H1 (cell line): ENCODE results near the gene PDE4D. TPM values are rescaled to one million over a fixed set of nuclear protein-coding genes. Genes with fewer than 3 reads are reported as not detected.

Experiments
- CTCF ChIA-PET: fragments of 300-600 bp; sonication (Branson Sonifier 250); formaldehyde crosslinking; loops from one replicate; lab custom pipeline; 2021; ENCODE audit not compliant: partially characterized antibody; lab: Charles Lee
- POLR2A ChIA-PET: fragments of 300-600 bp; sonication (Branson Sonifier 250); formaldehyde crosslinking; loops from one replicate; lab custom pipeline; 2021; ENCODE audit warnings: inconsistent platforms; ENCODE audit not compliant: partially characterized antibody; lab: Charles Lee
- DNase-seq, 2 experiments: peaks; one replicate each; pipeline versions ENCODE4 v3.0.0 to v3.0.0-alpha.2; 2010 to 2022; ENCODE audit warnings: low spot score in 2 of 2, low read depth in 1 of 2, mixed read lengths in 1 of 2
- FAIRE-seq: peaks from 2 replicates; lab custom pipeline; 2011; peaks lifted over from hg19 to GRCh38; lab: Jason Lieb, UNC
- H2AFZ ChIP-seq: 2 replicates; pipeline ENCODE4 v1.8.1; 2012; ENCODE audit warnings: low read length, inconsistent platforms
- H2AK5ac ChIP-seq: 2 replicates; pipeline ENCODE4 v1.6.1; 2013; ENCODE audit warnings: low read depth, low read length
- H2BK120ac ChIP-seq: replicated peaks from 2 replicates; pipeline ENCODE3; 2013; ENCODE audit warnings: low read depth, low read length, inconsistent platforms
- H2BK12ac ChIP-seq: 2 replicates; pipeline ENCODE4 v1.6.1; 2013; ENCODE audit warnings: low read depth, low read length
- H2BK15ac ChIP-seq: 2 replicates; pipeline ENCODE4 v1.6.1; 2013; ENCODE audit warnings: low read length
- H2BK20ac ChIP-seq: 2 replicates; pipeline ENCODE4 v1.6.1; 2013; ENCODE audit warnings: low read length
- H2BK5ac ChIP-seq: 2 replicates; pipeline ENCODE4 v1.6.1; 2013; ENCODE audit warnings: low read depth, low read length
- H3K14ac ChIP-seq: 2 replicates; pipeline ENCODE4 v1.6.1; 2013; ENCODE audit warnings: inconsistent platforms; ENCODE audit not compliant: insufficient read length
- H3K18ac ChIP-seq: 2 replicates; pipeline ENCODE4 v1.6.1; 2013; ENCODE audit warnings: low read length; ENCODE audit errors: extremely low read depth
- H3K23ac ChIP-seq: 2 replicates; pipeline ENCODE4 v1.6.1; 2013; ENCODE audit warnings: inconsistent platforms; ENCODE audit not compliant: insufficient read length
- H3K23me2 ChIP-seq: 2 replicates; pipeline ENCODE4 v1.6.1; 2013; ENCODE audit warnings: low read depth, low read length
- H3K27ac ChIP-seq: 2 replicates; pipeline ENCODE4 v1.6.1; 2011; ENCODE audit warnings: low read depth, low read length, inconsistent platforms
- H3K27me3 ChIP-seq, 4 experiments: replicated peaks in 1 of 4; 1 replicate in 1 of 4; 2 replicates in 3 of 4; pipeline versions ENCODE4 v1.6.1 to v1.8.1; 2011 to 2013; ENCODE audit warnings: low read length in 3 of 4, mild to moderate bottlenecking in 3 of 4, inconsistent platforms in 2 of 4, mixed read lengths in 2 of 4, moderate library complexity in 1 of 4; ENCODE audit not compliant: control insufficient read depth in 3 of 4, insufficient read depth in 3 of 4; ENCODE audit errors: extremely low read depth in 1 of 4
- H3K36me3 ChIP-seq, 4 experiments: 2 replicates each; pipeline versions ENCODE4 v1.6.1 to v1.8.1; 2011 to 2013; ENCODE audit warnings: mild to moderate bottlenecking in 4 of 4, low read length in 3 of 4, moderate library complexity in 2 of 4, control low read depth in 1 of 4, inconsistent platforms in 1 of 4; ENCODE audit not compliant: insufficient read depth in 4 of 4, control insufficient read depth in 2 of 4
- H3K4ac ChIP-seq: replicated peaks from 2 replicates; pipeline ENCODE3; 2013; ENCODE audit warnings: low read length, low read depth, mixed read lengths, inconsistent platforms; ENCODE audit not compliant: insufficient read length
- H3K4me1 ChIP-seq, 4 experiments: replicated peaks in 1 of 4; 1 replicate in 1 of 4; 2 replicates in 3 of 4; pipeline versions ENCODE4 v1.6.1 to v1.8.1; 2011 to 2013; ENCODE audit warnings: low read length in 3 of 4, inconsistent platforms in 2 of 4, mixed read lengths in 1 of 4; ENCODE audit not compliant: insufficient read depth in 4 of 4, control insufficient read depth in 3 of 4
- H3K4me2 ChIP-seq, 2 experiments: 2 replicates each; pipeline versions ENCODE4 v1.6.1 to v1.8.1; 2011 to 2013; ENCODE audit warnings: low read depth in 2 of 2, low read length in 2 of 2, control low read depth in 1 of 2, inconsistent platforms in 1 of 2, mild to moderate bottlenecking in 1 of 2; ENCODE audit not compliant: insufficient read depth in 1 of 2
- H3K4me3 ChIP-seq, 4 experiments: fragments of 200-600, 300-600 bp in 1 of 4; sonication (generic), shearing (Covaris generic), sonication (Bioruptor Twin) in 1 of 4; 2 replicates each; pipeline versions ENCODE4 v1.5.1 to v1.8.1; 2011 to 2016; ENCODE audit warnings: low read length in 4 of 4, low read depth in 3 of 4, control low read depth in 2 of 4, inconsistent platforms in 2 of 4, mild to moderate bottlenecking in 2 of 4, mixed read lengths in 1 of 4, moderate library complexity in 1 of 4; ENCODE audit not compliant: insufficient read depth in 2 of 4; ENCODE audit errors: extremely low read depth in 1 of 4
- H3K56ac ChIP-seq: replicated peaks from 2 replicates; pipeline ENCODE3; 2013; ENCODE audit warnings: low read depth, mild to moderate bottlenecking, mixed read lengths, low read length, inconsistent platforms; ENCODE audit not compliant: insufficient read length
- H3K79me1 ChIP-seq: 2 replicates; pipeline ENCODE4 v1.6.1; 2013; ENCODE audit warnings: low read depth, low read length, control low read depth
- H3K79me2 ChIP-seq, 2 experiments: 2 replicates each; pipeline versions ENCODE4 v1.6.1 to v1.8.1; 2012 to 2013; ENCODE audit warnings: low read length in 2 of 2, mild to moderate bottlenecking in 2 of 2, inconsistent platforms in 1 of 2; ENCODE audit not compliant: insufficient read depth in 2 of 2, control insufficient read depth in 1 of 2
- H3K9ac ChIP-seq, 4 experiments: replicated peaks in 1 of 4; 1 replicate in 1 of 4; 2 replicates in 3 of 4; pipeline versions ENCODE4 v1.6.1 to v1.8.1; 2011 to 2013; ENCODE audit warnings: low read depth in 3 of 4, low read length in 3 of 4, control low read depth in 2 of 4, mild to moderate bottlenecking in 2 of 4, moderate library complexity in 2 of 4, inconsistent platforms in 1 of 4; ENCODE audit errors: extremely low read depth in 1 of 4
- H3K9me3 ChIP-seq, 2 experiments: 2 replicates each; pipeline versions ENCODE4 v1.6.1 to v1.8.1; 2012 to 2013; ENCODE audit warnings: mild to moderate bottlenecking in 2 of 2, moderate library complexity in 2 of 2, control low read depth in 1 of 2, inconsistent platforms in 1 of 2, low read depth in 1 of 2, low read length in 1 of 2, mixed read lengths in 1 of 2; ENCODE audit not compliant: insufficient read depth in 2 of 2
- H4K20me1 ChIP-seq, 2 experiments: replicated peaks in 1 of 2; 2 replicates each; pipeline versions ENCODE3 to v1.8.1; 2011 to 2013; ENCODE audit warnings: inconsistent platforms in 2 of 2, low read length in 2 of 2, mild to moderate bottlenecking in 1 of 2; ENCODE audit not compliant: insufficient read depth in 2 of 2, control insufficient read depth in 1 of 2
- H4K5ac ChIP-seq: 2 replicates; pipeline ENCODE4 v1.6.1; 2013; ENCODE audit warnings: low read length, low read depth, mixed read lengths, inconsistent platforms; ENCODE audit not compliant: insufficient read length
- H4K8ac ChIP-seq: 2 replicates; pipeline ENCODE4 v1.8.0; 2013; ENCODE audit warnings: mild to moderate bottlenecking, moderate library complexity, low read length, inconsistent platforms; ENCODE audit not compliant: insufficient read depth; ENCODE audit errors: extremely low read depth
- H4K91ac ChIP-seq: replicated peaks from 2 replicates; pipeline ENCODE3; 2013; ENCODE audit warnings: low read length, mixed read lengths, inconsistent platforms; ENCODE audit not compliant: insufficient read length
- ASH2L ChIP-seq: fragments of 200-600, 300-600 bp; sonication (generic); IDR thresholded peaks from one replicate; pipeline ENCODE4 v1.7.1; 2017; ENCODE audit warnings: low read length
- ATF3 ChIP-seq: IDR thresholded peaks from 2 replicates; pipeline ENCODE4 v1.6.1; 2011; ENCODE audit warnings: low read depth, mild to moderate bottlenecking, low read length; ENCODE audit not compliant: insufficient read depth
- BACH1 ChIP-seq: IDR thresholded peaks from 2 replicates; pipeline ENCODE4 v1.6.1; 2012; ENCODE audit warnings: low read length, improper control_type of control experiment
- EZH2 ChIP-seq: fragments of 200-600 bp; sonication (generic); IDR thresholded peaks from 2 replicates; pipeline ENCODE4 v1.7.1; 2012; ENCODE audit warnings: low read depth, mild to moderate bottlenecking, moderate library complexity, low read length, inconsistent platforms; ENCODE audit not compliant: severe bottlenecking
- FOSL1 ChIP-seq: IDR thresholded peaks from 2 replicates; pipeline ENCODE4 v1.6.1; 2011; ENCODE audit warnings: mild to moderate bottlenecking, low read depth, low read length, moderate library complexity; ENCODE audit not compliant: insufficient read depth
- HDAC6 ChIP-seq: IDR thresholded peaks from one replicate; pipeline ENCODE4 v1.7.1; 2012; ENCODE audit warnings: low read depth, mild to moderate bottlenecking, inconsistent platforms, low read length, moderate library complexity
- MAFK ChIP-seq: IDR thresholded peaks from 2 replicates; pipeline ENCODE4 v1.6.1; 2012; ENCODE audit warnings: low read depth, mild to moderate bottlenecking, improper control_type of control experiment, low read length
- PHF8 ChIP-seq: fragments of 200-600 bp; sonication (generic); conservative IDR thresholded peaks from 2 replicates; pipeline ENCODE4 v1.7.1; 2012; ENCODE audit warnings: low read depth, mild to moderate bottlenecking, inconsistent platforms, low read length, moderate library complexity
- POLR2AphosphoS5 ChIP-seq: IDR thresholded peaks from 2 replicates; pipeline ENCODE4 v1.6.1; 2011; ENCODE audit warnings: low read depth, low read length
- RBBP5 ChIP-seq: IDR thresholded peaks from 2 replicates; pipeline ENCODE4 v1.7.1; 2012; ENCODE audit warnings: low read depth, mild to moderate bottlenecking, inconsistent platforms, low read length, moderate library complexity, borderline replicate concordance
- SIRT6 ChIP-seq: IDR thresholded peaks from one replicate; pipeline ENCODE4 v1.7.1; 2012; ENCODE audit warnings: low read length, inconsistent platforms
- SIX5 ChIP-seq: IDR thresholded peaks from 2 replicates; pipeline ENCODE4 v1.6.1; 2011; ENCODE audit warnings: mild to moderate bottlenecking, low read depth, low read length
- SRF ChIP-seq: IDR thresholded peaks from 2 replicates; pipeline ENCODE4 v1.6.1; 2011; ENCODE audit warnings: mild to moderate bottlenecking, low read depth, low read length, moderate library complexity
- WGBS, 2 experiments: shearing (Covaris generic) in 1 of 2; methylation state at CpG; one replicate each; pipeline versions ENCODE4 v1.1.6 to v1.1.7; 2013 to 2015; ENCODE audit warnings: low lambda C conversion rate in 2 of 2, mixed read lengths in 2 of 2, inconsistent platforms in 1 of 2, low coverage in 1 of 2, missing lambda C conversion rate in 1 of 2; ENCODE audit not compliant: insufficient replicate concordance in 2 of 2, insufficient coverage in 1 of 2, insufficient read length in 1 of 2; ENCODE audit errors: extremely low coverage in 1 of 2, missing lambda C conversion rate in 1 of 2; 5-methylcytosine and 5-hydroxymethylcytosine counted together
- polyA plus RNA-seq, 7 experiments: library from polyadenylated mRNA; depleted of rRNA in 3 of 7; stranded (reverse) in 5 of 7; unstranded in 2 of 7; fragments of >200 nt in 5 of 7; fragments of 200-250 nt in 2 of 7; gene quantifications; 1 replicate in 5 of 7; 2 replicates in 1 of 7; 4 replicates in 1 of 7; pipeline versions ENCODE4 v1.2.1 to v1.2.3, GENCODE V29; 2011 to 2013; ENCODE audit warnings: missing spikeins in 2 of 7, mixed read lengths in 2 of 7
- total RNA-seq: library from RNA; stranded (reverse); fragmentation: NEBNext Ultra II Directional; extraction: Animal tissue kit (Norgen Biotek cat#: 25700); gene quantifications from 2 replicates; pipeline ENCODE4 v1.2.1, GENCODE V29; 2021

The PDE4D gene
- total and polyA plus RNA-seq, 2 of the 8 experiments (the other 6 are each of a cell fraction or from before 2014, with no cell fraction given) = 2.3 to 3.7 TPM

- Histone ChIP-seq H3K4me3 (no peak overlapping the region), H4K20me1 (no peaks in the 10 kb centered on the region)
- POLR2A ChIA-PET = no interaction called here
- no peak for TF ChIP-seq HDAC6
- TF ChIP-seq BACH1 = no peak
- TF ChIP-seq RBBP5 = no peak
- no peak for TF ChIP-seq SIRT6
- TF ChIP-seq SRF = no peak
- no peak for TF ChIP-seq FOSL1
- no peak for TF ChIP-seq EZH2
- TF ChIP-seq ATF3 = no peak
- TF ChIP-seq MAFK = no peak
- no peak for TF ChIP-seq POLR2AphosphoS5
- no peak for TF ChIP-seq PHF8
- no peak for TF ChIP-seq SIX5
- TF ChIP-seq ASH2L = no peak
Measured at GRCh38 chr5:59792983-59793585, 100.4 kb downstream of the PDE4D start.

More at GRCh38 chr5:59792983-59793585, 100.4 kb downstream of the PDE4D start:
- Histone ChIP-seq H3K56ac (no peak overlapping the region), H4K8ac (no peak overlapping the region), H2BK20ac (no peak overlapping the region), H3K4me2 (no peak overlapping the region), H2BK5ac (no peak overlapping the region), H3K27ac (no peak overlapping the region), H4K5ac (no peak overlapping the region), H2AFZ (no peak overlapping the region), H3K79me1 (no peaks in the 10 kb centered on the region), H3K9me3 (no peaks in the 10 kb centered on the region), H3K18ac (no peak overlapping the region), H3K27me3 (no peaks in the 10 kb centered on the region), H2BK120ac (no peak overlapping the region), H2BK15ac (no peak overlapping the region), H3K23me2 (no peaks in the 10 kb centered on the region), H3K4ac (no peak overlapping the region), H3K4me1 (peaks cover 0 to 4% (median 1%) of the 10 kb centered on the region in 4 experiments; a peak in 3 of 7 replicates), H3K79me2 (no peaks in the 10 kb centered on the region), H3K23ac (no peak overlapping the region), H2AK5ac (no peak overlapping the region), H3K9ac (no peak overlapping the region), H3K36me3 (no peaks in the 10 kb centered on the region), H3K14ac (no peak overlapping the region), H4K91ac (no peak overlapping the region), H2BK12ac (no peak overlapping the region)
- CTCF ChIA-PET = interaction anchor here (1.7 kb wide), 1 partner anchor 18 kb away, joined by 6 read pairs; no protein-coding TSS in a partner anchor
- FAIRE-seq (no peak), DNase-seq (no peak)
- WGBS, 2 experiments = 88% methylated on average over 6 of the region's 6 CpGs; no CpG with 5 or more reads in 1 of the 2 experiments
